Panc1 (cell line): ENCODE results near the gene CARHSP1. TPM values are rescaled to one million over a fixed set of nuclear protein-coding genes. Genes with fewer than 3 reads are reported as not detected.

Experiments used
- ATAC-seq: fragments of 200-7000 bp; cut with Tn5 transposase; 2 replicates; pipeline ENCODE4 v1.9.1; 2020; ENCODE audit warnings: mild to moderate bottlenecking, moderate library complexity
- BruUV-seq: library from RNA; stranded (reverse); fragments of 400-500 nt; replicated peaks from 2 replicates; lab custom pipeline; 2021; lab: Mats Ljungman, UMichigan
- CTCF ChIA-PET: fragments of 300-600 bp; sonication (Branson Sonifier 250); formaldehyde crosslinking; loops from one replicate; lab custom pipeline; 2022; ENCODE audit warnings: antibody characterized with exemption; lab: Charles Lee
- POLR2A ChIA-PET: fragments of 300-600 bp; sonication (Branson Sonifier 250); formaldehyde crosslinking; loops from one replicate; lab custom pipeline; 2022; ENCODE audit warnings: antibody characterized with exemption; lab: Charles Lee
- DNase-seq: peaks from one replicate; pipeline ENCODE4 v3.0.0-alpha.2; 2010; ENCODE audit warnings: low read depth, low spot score
- H3K27ac ChIP-seq: 2 replicates; pipeline ENCODE4 v1.5.1; 2011; ENCODE audit warnings: mild to moderate bottlenecking, low read length, inconsistent platforms
- H3K27me3 ChIP-seq: fragments of 200-500 bp; sonication (Bioruptor generic); 2 replicates; pipeline ENCODE4 v1.6.0; 2014; ENCODE audit warnings: low read length, inconsistent platforms; ENCODE audit not compliant: control insufficient read depth, insufficient read depth
- H3K36me3 ChIP-seq: fragments of 200-500 bp; sonication (Bioruptor generic); 2 replicates; pipeline ENCODE4 v1.5.1; 2014; ENCODE audit warnings: inconsistent platforms, mild to moderate bottlenecking, low read length, moderate library complexity; ENCODE audit not compliant: control insufficient read depth, insufficient read depth
- H3K4me1 ChIP-seq: 2 replicates; pipeline ENCODE4 v1.5.1; 2011; ENCODE audit warnings: inconsistent platforms, mild to moderate bottlenecking, low read length, moderate library complexity; ENCODE audit not compliant: control insufficient read depth, insufficient read depth
- H3K4me3 ChIP-seq, 2 experiments: 2 replicates each; pipeline ENCODE4 v1.5.1; 2011 to 2012; ENCODE audit warnings: low read depth in 2 of 2, low read length in 2 of 2, mild to moderate bottlenecking in 2 of 2, inconsistent platforms in 1 of 2, moderate library complexity in 1 of 2
- H3K9me3 ChIP-seq: fragments of 200-500 bp; sonication (Bioruptor generic); 2 replicates; pipeline ENCODE4 v1.5.1; 2014; ENCODE audit warnings: low read depth, mild to moderate bottlenecking, inconsistent platforms, low read length, moderate library complexity; ENCODE audit not compliant: control insufficient read depth, insufficient read depth
- POLR2AphosphoS5 ChIP-seq: IDR thresholded peaks from 2 replicates; pipeline ENCODE4 v1.6.1; 2012; ENCODE audit warnings: mild to moderate bottlenecking, low read depth, low read length, moderate library complexity
- SIN3A ChIP-seq: IDR thresholded peaks from 2 replicates; pipeline ENCODE4 v1.6.1; 2012; ENCODE audit warnings: low read depth, mild to moderate bottlenecking, low read length, moderate library complexity, borderline replicate concordance; ENCODE audit not compliant: insufficient read depth
- TCF7L2 ChIP-seq: IDR thresholded peaks from 2 replicates; pipeline ENCODE4 v1.6.1; 2011; ENCODE audit warnings: mild to moderate bottlenecking, low read depth, low read length, inconsistent platforms
- in situ Hi-C: cut with HindIII; loops from 2 replicates; pipeline ENCODE4 v1.10.0; 2016; ENCODE audit warnings: low sequenced_read_pairs, low pct_unique_long_range_greater_than_20kb
- intact Hi-C: fragments of 100-400 bp; cut with micrococcal nuclease; formaldehyde crosslinking; loops from one replicate; pipeline ENCODE4 v1.10.0; 2022; ENCODE audit not compliant: unreplicated experiment
- total RNA-seq: library from RNA; stranded (reverse); gene quantifications from one replicate; pipeline ENCODE4 v1.2.1, GENCODE V29; 2021; ENCODE audit not compliant: unreplicated experiment
- TF ChIP-seq, protein P1 (sequence below): fragments of 450-650 bp; IDR thresholded peaks from 2 replicates; pipeline ENCODE4 v1.5.1; 2017; ENCODE audit warnings: mild to moderate bottlenecking
- TF ChIP-seq, protein P2 (sequence below), 2 experiments: IDR thresholded peaks; 2 replicates each; pipeline ENCODE4 v1.6.1; 2011 to 2012; ENCODE audit warnings: low read depth in 2 of 2, control low read depth in 1 of 2, low read length in 1 of 2, mild to moderate bottlenecking in 1 of 2, moderate library complexity in 1 of 2; ENCODE audit not compliant: insufficient read depth in 1 of 2

Gene CARHSP1
- total RNA-seq, 1 experiment from 2014 or later, result 158 TPM

DNA sequence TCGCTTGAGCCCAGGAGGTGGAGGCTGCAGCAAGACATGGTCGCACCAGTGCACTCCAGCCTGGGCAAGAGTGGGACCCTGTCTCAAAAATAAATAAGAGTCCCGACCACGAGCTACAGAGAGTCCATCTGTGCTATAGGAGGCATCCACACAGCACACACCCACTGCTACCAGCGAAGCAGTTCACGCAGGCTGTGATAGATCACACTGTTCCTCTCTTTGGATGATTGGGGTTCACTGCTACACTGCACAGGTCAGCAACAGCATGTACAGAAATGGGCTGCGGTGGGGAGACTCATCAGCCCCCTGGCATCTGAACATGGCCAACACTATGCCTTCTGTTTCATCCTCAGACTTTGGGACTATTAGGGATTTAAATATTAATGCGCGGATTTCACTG is 37.4 kb downstream of the CARHSP1 start:
- Histone ChIP-seq H3K4me1 (no peaks in the 10 kb centered on the region), H3K27ac (no peak overlapping the region), H3K9me3 (no peaks in the 10 kb centered on the region), H3K27me3 (no peaks in the 10 kb centered on the region), H3K4me3 (no peak overlapping the region), H3K36me3 (peaks cover 23% of the 10 kb centered on the region)
- no TSS peak for BruUV-seq
- DNase-seq, result no peak
- intact Hi-C loops, result no loop called here
- in situ Hi-C loops, result no loop called here
- 0 out of 2 replicates have a peak, but pooled peaks have one; percentile 57 for ATAC-seq
- TF ChIP-seq, protein P1, sequence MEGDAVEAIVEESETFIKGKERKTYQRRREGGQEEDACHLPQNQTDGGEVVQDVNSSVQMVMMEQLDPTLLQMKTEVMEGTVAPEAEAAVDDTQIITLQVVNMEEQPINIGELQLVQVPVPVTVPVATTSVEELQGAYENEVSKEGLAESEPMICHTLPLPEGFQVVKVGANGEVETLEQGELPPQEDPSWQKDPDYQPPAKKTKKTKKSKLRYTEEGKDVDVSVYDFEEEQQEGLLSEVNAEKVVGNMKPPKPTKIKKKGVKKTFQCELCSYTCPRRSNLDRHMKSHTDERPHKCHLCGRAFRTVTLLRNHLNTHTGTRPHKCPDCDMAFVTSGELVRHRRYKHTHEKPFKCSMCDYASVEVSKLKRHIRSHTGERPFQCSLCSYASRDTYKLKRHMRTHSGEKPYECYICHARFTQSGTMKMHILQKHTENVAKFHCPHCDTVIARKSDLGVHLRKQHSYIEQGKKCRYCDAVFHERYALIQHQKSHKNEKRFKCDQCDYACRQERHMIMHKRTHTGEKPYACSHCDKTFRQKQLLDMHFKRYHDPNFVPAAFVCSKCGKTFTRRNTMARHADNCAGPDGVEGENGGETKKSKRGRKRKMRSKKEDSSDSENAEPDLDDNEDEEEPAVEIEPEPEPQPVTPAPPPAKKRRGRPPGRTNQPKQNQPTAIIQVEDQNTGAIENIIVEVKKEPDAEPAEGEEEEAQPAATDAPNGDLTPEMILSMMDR, result no peak
- TF ChIP-seq POLR2AphosphoS5 (no peak), TCF7L2 (no peak), SIN3A (no peak)
- TF ChIP-seq, protein P2, sequence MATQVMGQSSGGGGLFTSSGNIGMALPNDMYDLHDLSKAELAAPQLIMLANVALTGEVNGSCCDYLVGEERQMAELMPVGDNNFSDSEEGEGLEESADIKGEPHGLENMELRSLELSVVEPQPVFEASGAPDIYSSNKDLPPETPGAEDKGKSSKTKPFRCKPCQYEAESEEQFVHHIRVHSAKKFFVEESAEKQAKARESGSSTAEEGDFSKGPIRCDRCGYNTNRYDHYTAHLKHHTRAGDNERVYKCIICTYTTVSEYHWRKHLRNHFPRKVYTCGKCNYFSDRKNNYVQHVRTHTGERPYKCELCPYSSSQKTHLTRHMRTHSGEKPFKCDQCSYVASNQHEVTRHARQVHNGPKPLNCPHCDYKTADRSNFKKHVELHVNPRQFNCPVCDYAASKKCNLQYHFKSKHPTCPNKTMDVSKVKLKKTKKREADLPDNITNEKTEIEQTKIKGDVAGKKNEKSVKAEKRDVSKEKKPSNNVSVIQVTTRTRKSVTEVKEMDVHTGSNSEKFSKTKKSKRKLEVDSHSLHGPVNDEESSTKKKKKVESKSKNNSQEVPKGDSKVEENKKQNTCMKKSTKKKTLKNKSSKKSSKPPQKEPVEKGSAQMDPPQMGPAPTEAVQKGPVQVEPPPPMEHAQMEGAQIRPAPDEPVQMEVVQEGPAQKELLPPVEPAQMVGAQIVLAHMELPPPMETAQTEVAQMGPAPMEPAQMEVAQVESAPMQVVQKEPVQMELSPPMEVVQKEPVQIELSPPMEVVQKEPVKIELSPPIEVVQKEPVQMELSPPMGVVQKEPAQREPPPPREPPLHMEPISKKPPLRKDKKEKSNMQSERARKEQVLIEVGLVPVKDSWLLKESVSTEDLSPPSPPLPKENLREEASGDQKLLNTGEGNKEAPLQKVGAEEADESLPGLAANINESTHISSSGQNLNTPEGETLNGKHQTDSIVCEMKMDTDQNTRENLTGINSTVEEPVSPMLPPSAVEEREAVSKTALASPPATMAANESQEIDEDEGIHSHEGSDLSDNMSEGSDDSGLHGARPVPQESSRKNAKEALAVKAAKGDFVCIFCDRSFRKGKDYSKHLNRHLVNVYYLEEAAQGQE (IDR thresholded peaks at IDR 0.05; ENCODE audit: insufficient read depth in 1 of 2, low read depth in 2 of 2, low read length in 1 of 2), result no peak
- CTCF ChIA-PET, result no interaction called here
- POLR2A ChIA-PET, result no interaction called here

DNA sequence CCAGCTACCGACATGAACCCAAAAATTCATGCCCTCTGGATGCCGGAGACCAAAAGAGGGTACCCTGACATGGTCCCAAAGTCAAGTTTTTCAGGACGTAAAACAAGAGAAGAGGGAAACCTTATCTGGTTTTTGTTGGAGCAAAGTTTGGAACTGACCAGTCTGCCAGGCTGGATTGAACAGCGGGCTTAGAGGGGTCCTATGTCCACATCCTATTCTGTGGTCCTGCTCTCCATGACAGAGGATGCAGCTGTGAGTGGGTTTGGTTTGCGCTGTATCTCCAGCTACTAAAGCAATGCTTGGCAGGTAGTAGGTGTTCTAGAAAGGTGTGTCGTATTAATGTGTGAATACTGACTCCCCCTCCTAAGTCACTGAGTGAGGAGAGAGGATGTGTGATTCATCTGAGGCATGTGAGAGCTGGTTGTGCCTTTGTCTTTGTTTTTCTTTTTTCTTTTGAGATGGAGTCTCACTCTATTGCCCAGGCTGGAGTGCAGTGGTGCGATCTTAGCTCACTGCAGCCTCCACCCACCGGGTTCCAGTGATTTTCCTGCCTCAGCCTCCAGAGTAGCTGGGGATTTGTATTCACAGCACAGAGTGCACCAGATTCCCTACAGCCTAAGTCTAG is 40.2 kb downstream of the CARHSP1 start:
- BruUV-seq, result no TSS peak
- no peaks in the 10 kb centered on the region for H3K27me3 ChIP-seq
- ChIA-PET CTCF (no interaction called here), POLR2A (no interaction called here)
- in situ Hi-C loops (no loop called here), intact Hi-C loops (no loop called here)
- DNase-seq (no peak), ATAC-seq (no peak)
- no peak overlapping the region for H3K27ac ChIP-seq
- H3K4me3 ChIP-seq, result no peak overlapping the region
- no peaks in the 10 kb centered on the region for H3K9me3 ChIP-seq
- TF ChIP-seq, protein P2 (IDR thresholded peaks at IDR 0.05; ENCODE audit: insufficient read depth in 1 of 2, low read depth in 2 of 2, low read length in 1 of 2), result no peak
- TF ChIP-seq SIN3A, result no peak
- TF ChIP-seq TCF7L2, result no peak
- no peak for TF ChIP-seq POLR2AphosphoS5
- TF ChIP-seq, protein P1, result no peak
- no peaks in the 10 kb centered on the region for H3K4me1 ChIP-seq
- peaks cover 36% of the 10 kb centered on the region for H3K36me3 ChIP-seq
